ENCODE measurements around the gene NHLRC4. TPM values are rescaled to one million over a fixed set of nuclear protein-coding genes. Genes with fewer than 3 reads are reported as not detected.

NHLRC4 gene
- polyA plus RNA-seq, 1 donor (not counting 4 experiments of a cell fraction or from before 2014, with no cell fraction given) = 0.10 TPM

GRCh38 chr16:608019-608418, 41.2 kb downstream of the NHLRC4 start:
- peaks cover 3% of the 10 kb centered on the region for H3K4me1 ChIP-seq (ENCODE audit: control insufficient read depth, extremely low read depth, insufficient read depth, low read length)
- no peak overlapping the region for H3K4me2 ChIP-seq (ENCODE audit: control insufficient read depth, extremely low read depth, insufficient read depth, low read depth, low read length)
- H3K9ac ChIP-seq (ENCODE audit: control insufficient read depth, extremely low read depth, insufficient read depth, low read length) = no peak overlapping the region
- H3K27me3 ChIP-seq (ENCODE audit: control insufficient read depth, extremely low read depth, insufficient read depth, low read length) = no peaks in the 10 kb centered on the region
- no peak overlapping the region for H3K27ac ChIP-seq (ENCODE audit: control insufficient read depth, insufficient read depth, low read length)
- no peaks in the 10 kb centered on the region for H3K9me1 ChIP-seq (ENCODE audit: control insufficient read depth, extremely low read depth, insufficient read depth, low read length)
- H4K20me1 ChIP-seq (ENCODE audit: control insufficient read depth, extremely low read depth, insufficient read depth, low read length) = peaks cover 4% of the 10 kb centered on the region
- TF ChIP-seq CTCF (optimal IDR thresholded peaks at IDR 0.05 in 1 of 3, IDR thresholded peaks at IDR 0.05 in 1 of 3, conservative IDR thresholded peaks at IDR 0.05 in 1 of 3; ENCODE audit: extremely low read depth in 1 of 3, insufficient read depth in 2 of 3, low read length in 3 of 3) (no peak), EZH2 (IDR thresholded peaks at IDR 0.05; ENCODE audit: low read length) (no peak)
- H2AFZ ChIP-seq (ENCODE audit: control insufficient read depth, low read length) = no peak overlapping the region
- no peak overlapping the region for H3K4me3 ChIP-seq (ENCODE audit: control insufficient read depth in 2 of 3, extremely low read depth in 1 of 3, insufficient read depth in 2 of 3, low read depth in 1 of 3, low read length in 3 of 3)
- dilution Hi-C loops (cut with MboI; ENCODE audit: extremely low pct_ligation_motif_present, low sequenced_read_pairs) = no loop called here
- H3K36me3 ChIP-seq (ENCODE audit: control insufficient read depth in 2 of 2, extremely low read depth in 1 of 2, insufficient read depth in 2 of 2, low read length in 2 of 2) = no peaks in the 10 kb centered on the region
- H3K79me2 ChIP-seq (ENCODE audit: control insufficient read depth, insufficient read depth, low read length) = peaks cover 7% of the 10 kb centered on the region
- no peak for FAIRE-seq
- H3K9me3 ChIP-seq (ENCODE audit: control insufficient read depth, low read depth, low read length) = no peaks in the 10 kb centered on the region
- DNase-seq (ENCODE audit: low read depth, low spot score) = no peak

GRCh38 chr16:609316-609715, 42.5 kb downstream of the NHLRC4 start:
- Histone ChIP-seq H3K9me1 (ENCODE audit: control insufficient read depth, extremely low read depth, insufficient read depth, low read length) (no peaks in the 10 kb centered on the region), H2AFZ (ENCODE audit: control insufficient read depth, low read length) (no peak overlapping the region), H3K27me3 (ENCODE audit: control insufficient read depth, extremely low read depth, insufficient read depth, low read length) (no peaks in the 10 kb centered on the region), H3K4me3 (ENCODE audit: control insufficient read depth in 2 of 3, extremely low read depth in 1 of 3, insufficient read depth in 2 of 3, low read depth in 1 of 3, low read length in 3 of 3) (no peak overlapping the region), H3K79me2 (ENCODE audit: control insufficient read depth, insufficient read depth, low read length) (peaks cover 7% of the 10 kb centered on the region), H3K4me2 (ENCODE audit: control insufficient read depth, extremely low read depth, insufficient read depth, low read depth, low read length) (no peak overlapping the region), H4K20me1 (ENCODE audit: control insufficient read depth, extremely low read depth, insufficient read depth, low read length) (peaks cover 4% of the 10 kb centered on the region), H3K36me3 (ENCODE audit: control insufficient read depth in 2 of 2, extremely low read depth in 1 of 2, insufficient read depth in 2 of 2, low read length in 2 of 2) (no peaks in the 10 kb centered on the region), H3K9ac (ENCODE audit: control insufficient read depth, extremely low read depth, insufficient read depth, low read length) (no peak overlapping the region), H3K27ac (ENCODE audit: control insufficient read depth, insufficient read depth, low read length) (no peak overlapping the region), H3K9me3 (ENCODE audit: control insufficient read depth, low read depth, low read length) (no peaks in the 10 kb centered on the region), H3K4me1 (ENCODE audit: control insufficient read depth, extremely low read depth, insufficient read depth, low read length) (peaks cover 3% of the 10 kb centered on the region)
- dilution Hi-C loops (cut with MboI; ENCODE audit: extremely low pct_ligation_motif_present, low sequenced_read_pairs) = no loop called here
- no peak for DNase-seq (ENCODE audit: low read depth, low spot score)
- no peak for FAIRE-seq
- no peak for TF ChIP-seq CTCF (optimal IDR thresholded peaks at IDR 0.05 in 1 of 3, IDR thresholded peaks at IDR 0.05 in 1 of 3, conservative IDR thresholded peaks at IDR 0.05 in 1 of 3; ENCODE audit: extremely low read depth in 1 of 3, insufficient read depth in 2 of 3, low read length in 3 of 3)
- no peak for TF ChIP-seq EZH2 (IDR thresholded peaks at IDR 0.05; ENCODE audit: low read length)
